ENCODE measurements around the gene SLC13A2.

DNA sequence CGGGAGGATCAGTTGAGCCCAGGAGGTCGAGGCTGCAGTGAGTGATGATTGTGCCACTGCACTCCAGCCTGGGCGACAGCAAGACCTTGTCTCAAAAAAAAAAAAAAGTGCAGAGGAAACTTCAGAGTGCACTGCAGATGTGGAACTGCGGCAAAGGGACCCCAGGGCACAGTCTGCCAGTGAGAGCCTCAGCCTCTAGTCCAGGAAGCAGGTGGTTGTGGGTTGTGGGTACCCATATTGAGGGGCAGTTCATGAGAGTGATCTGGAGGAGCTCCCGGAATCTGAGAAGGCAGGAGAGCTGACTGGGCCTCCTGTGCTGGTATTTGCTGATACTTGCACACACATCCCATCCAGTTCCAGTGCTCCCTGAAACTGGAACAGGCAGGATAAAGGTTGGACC, 45.8 kb downstream of the SLC13A2 start:
- TF ChIP-seq EZH2phosphoT487 (IDR thresholded peaks at IDR 0.05) = no peak
- TF ChIP-seq, protein P1, sequence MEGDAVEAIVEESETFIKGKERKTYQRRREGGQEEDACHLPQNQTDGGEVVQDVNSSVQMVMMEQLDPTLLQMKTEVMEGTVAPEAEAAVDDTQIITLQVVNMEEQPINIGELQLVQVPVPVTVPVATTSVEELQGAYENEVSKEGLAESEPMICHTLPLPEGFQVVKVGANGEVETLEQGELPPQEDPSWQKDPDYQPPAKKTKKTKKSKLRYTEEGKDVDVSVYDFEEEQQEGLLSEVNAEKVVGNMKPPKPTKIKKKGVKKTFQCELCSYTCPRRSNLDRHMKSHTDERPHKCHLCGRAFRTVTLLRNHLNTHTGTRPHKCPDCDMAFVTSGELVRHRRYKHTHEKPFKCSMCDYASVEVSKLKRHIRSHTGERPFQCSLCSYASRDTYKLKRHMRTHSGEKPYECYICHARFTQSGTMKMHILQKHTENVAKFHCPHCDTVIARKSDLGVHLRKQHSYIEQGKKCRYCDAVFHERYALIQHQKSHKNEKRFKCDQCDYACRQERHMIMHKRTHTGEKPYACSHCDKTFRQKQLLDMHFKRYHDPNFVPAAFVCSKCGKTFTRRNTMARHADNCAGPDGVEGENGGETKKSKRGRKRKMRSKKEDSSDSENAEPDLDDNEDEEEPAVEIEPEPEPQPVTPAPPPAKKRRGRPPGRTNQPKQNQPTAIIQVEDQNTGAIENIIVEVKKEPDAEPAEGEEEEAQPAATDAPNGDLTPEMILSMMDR (IDR thresholded peaks at IDR 0.05) = no peak

Data from neural progenitor cell (in vitro differentiated cells).